HL-60 (cell line): Measurements from ENCODE around the gene SLC26A8.

Source experiments
- CTCF ChIP-seq: IDR thresholded peaks from one replicate; pipeline ENCODE4 v1.5.1; 2011; ENCODE audit warnings: low read length, control low read depth, inconsistent platforms; ENCODE audit not compliant: insufficient read depth
- POLR2AphosphoS5 ChIP-seq: IDR thresholded peaks from 2 replicates; pipeline ENCODE4 v1.6.1; 2012; ENCODE audit warnings: low read depth
- REST ChIP-seq: IDR thresholded peaks from 2 replicates; pipeline ENCODE4 v1.6.1; 2012; ENCODE audit warnings: low read depth; ENCODE audit not compliant: insufficient replicate concordance
- SPI1 ChIP-seq: IDR thresholded peaks from 2 replicates; pipeline ENCODE4 v1.6.1; 2012; ENCODE audit warnings: low read depth, mild to moderate bottlenecking, borderline replicate concordance

DNA sequence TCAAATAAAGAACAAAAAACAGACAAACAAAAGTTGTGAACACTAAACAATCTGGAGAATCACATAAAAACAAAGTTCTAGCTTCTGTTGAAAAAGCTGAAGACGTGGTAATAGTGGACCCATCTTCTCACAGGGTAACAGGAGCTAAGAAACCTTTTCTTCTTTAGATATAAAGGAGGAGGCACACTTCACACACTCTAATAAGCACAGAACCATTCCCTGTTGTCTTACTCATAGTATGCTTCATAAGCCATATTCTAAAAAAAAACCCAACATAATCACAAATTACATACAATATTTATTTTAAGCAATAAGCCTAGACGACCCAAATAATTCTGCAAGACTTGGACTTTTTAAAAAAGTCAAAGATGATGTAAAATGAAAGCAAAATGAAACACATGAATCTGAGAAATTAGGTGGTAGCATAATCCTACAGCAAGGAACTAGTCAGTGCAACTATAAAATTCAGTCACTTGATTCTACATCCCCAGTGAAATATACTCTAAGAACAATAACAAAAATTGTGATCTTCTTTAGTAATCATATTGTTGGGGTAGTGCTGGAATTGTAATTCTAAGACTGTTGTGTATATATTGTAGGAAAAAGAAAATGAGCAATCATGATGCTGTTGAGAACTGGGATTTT lies 119.2 kb downstream of the SLC26A8 start:
- TF ChIP-seq CTCF (no peak), SPI1 (no peak), POLR2AphosphoS5 (no peak), REST (no peak)
